Measurements from ENCODE around the gene ARID4B. TPM values are rescaled to one million over a fixed set of nuclear protein-coding genes. Genes with fewer than 3 reads are reported as not detected.

The ARID4B gene
- polyA plus RNA-seq, 2 of the 4 experiments (the other 2 are of a cell fraction): 14.9 to 16.0 TPM

DNA sequence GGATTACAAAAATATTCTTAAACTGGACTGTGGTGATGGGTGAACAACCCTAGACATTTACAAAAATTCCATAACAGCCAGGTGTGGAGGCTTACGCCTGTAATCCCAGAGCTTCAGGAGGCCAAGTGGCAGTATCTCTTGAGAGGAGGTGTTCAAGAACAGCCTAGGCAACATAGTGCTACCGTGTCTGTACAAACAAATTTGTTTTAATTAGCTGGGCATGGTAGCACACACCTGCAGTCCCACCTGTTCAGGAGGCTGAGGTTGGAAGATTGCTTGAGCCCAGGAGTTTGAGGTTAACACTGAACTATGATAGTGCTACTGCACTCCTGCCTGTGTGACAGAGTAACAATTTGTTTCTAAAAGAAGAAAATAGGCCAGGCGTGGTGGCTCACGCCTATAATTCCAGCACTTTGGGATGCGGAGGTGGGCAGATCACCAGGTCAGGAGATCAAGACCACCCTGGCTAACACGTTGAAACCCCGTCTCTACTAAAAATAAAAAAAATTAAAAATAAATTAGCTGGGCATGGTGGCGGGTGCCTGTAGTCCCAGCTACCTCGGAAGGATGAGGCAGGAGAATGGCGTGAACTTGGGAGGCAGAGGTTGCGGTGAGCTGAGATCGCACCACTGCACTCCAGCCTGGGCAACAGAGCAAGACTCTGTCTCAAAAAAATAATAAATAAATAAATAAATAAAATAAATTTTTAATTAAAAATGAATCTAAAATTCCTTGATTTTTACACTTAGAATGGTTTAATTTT is 37.1 kb downstream of the ARID4B start (continued):
- TF ChIP-seq EHMT2 (IDR thresholded peaks at IDR 0.05; ENCODE audit: low read depth): no peak

GRCh38 chr1:235289859-235290739 is 37.9 kb downstream of the ARID4B start:
- ChIA-PET CTCF (interaction anchor here (1.1 kb wide), 1 partner anchor 9 kb away, joined by 3 read pairs; no protein-coding TSS in a partner anchor), POLR2A (no interaction called here)
- 89% methylated on average over 12 of the region's 12 CpGs for WGBS (ENCODE audit: missing lambda C conversion rate)
- no peak overlapping the region for H3K4me3 ChIP-seq
- no peaks in the 10 kb centered on the region for H3K9me3 ChIP-seq
- DNase-seq (ENCODE audit: low read depth in 1 of 2, low spot score in 1 of 2) (no peak), FAIRE-seq (no peak), ATAC-seq (no peak)
- no peak overlapping the region for H3K4me2 ChIP-seq
- H3K4me1 ChIP-seq: peaks cover 22% of the 10 kb centered on the region; the same call in 2 of the 3 replicates
- H3K27ac ChIP-seq: no peak overlapping the region
- TF ChIP-seq GATA3 (IDR thresholded peaks at IDR 0.05; ENCODE audit: borderline replicate concordance) (no peak), CHD2 (IDR thresholded peaks at IDR 0.05; ENCODE audit: low read length, partially characterized antibody) (no peak), MAZ (IDR thresholded peaks at IDR 0.05; ENCODE audit: borderline replicate concordance, low read depth, low read length) (no peak), CEBPB (IDR thresholded peaks at IDR 0.05) (no peak), MAFK (IDR thresholded peaks at IDR 0.05; ENCODE audit: partially characterized antibody) (no peak)

- H3K4me2 ChIP-seq: no peak overlapping the region
- H3K4me1 ChIP-seq: peaks cover 20% of the 10 kb centered on the region; the same call in 2 of the 3 replicates
- WGBS (ENCODE audit: missing lambda C conversion rate): 89% methylated on average over 4 of the region's 4 CpGs
- no peak for TF ChIP-seq CBX2 (IDR thresholded peaks at IDR 0.05; ENCODE audit: borderline replicate concordance, low read depth)
- no peak for TF ChIP-seq JUNB (IDR thresholded peaks at IDR 0.05)
- TF ChIP-seq TFCP2L1 (CRISPR knock-in tag; IDR thresholded peaks at IDR 0.05): no peak
- TF ChIP-seq PHF8 (IDR thresholded peaks at IDR 0.05; ENCODE audit: borderline replicate concordance, low read depth): no peak
- TF ChIP-seq, protein P1, sequence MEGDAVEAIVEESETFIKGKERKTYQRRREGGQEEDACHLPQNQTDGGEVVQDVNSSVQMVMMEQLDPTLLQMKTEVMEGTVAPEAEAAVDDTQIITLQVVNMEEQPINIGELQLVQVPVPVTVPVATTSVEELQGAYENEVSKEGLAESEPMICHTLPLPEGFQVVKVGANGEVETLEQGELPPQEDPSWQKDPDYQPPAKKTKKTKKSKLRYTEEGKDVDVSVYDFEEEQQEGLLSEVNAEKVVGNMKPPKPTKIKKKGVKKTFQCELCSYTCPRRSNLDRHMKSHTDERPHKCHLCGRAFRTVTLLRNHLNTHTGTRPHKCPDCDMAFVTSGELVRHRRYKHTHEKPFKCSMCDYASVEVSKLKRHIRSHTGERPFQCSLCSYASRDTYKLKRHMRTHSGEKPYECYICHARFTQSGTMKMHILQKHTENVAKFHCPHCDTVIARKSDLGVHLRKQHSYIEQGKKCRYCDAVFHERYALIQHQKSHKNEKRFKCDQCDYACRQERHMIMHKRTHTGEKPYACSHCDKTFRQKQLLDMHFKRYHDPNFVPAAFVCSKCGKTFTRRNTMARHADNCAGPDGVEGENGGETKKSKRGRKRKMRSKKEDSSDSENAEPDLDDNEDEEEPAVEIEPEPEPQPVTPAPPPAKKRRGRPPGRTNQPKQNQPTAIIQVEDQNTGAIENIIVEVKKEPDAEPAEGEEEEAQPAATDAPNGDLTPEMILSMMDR (IDR thresholded peaks at IDR 0.05): no peak
- TF ChIP-seq ZFP36 (IDR thresholded peaks at IDR 0.05; ENCODE audit: borderline replicate concordance, partially characterized antibody): no peak
- no peak for TF ChIP-seq RARB (CRISPR knock-in tag; IDR thresholded peaks at IDR 0.05)
- TF ChIP-seq BHLHE40 (IDR thresholded peaks at IDR 0.05; ENCODE audit: low read depth, low read length): no peak
- TF ChIP-seq, protein P2, sequence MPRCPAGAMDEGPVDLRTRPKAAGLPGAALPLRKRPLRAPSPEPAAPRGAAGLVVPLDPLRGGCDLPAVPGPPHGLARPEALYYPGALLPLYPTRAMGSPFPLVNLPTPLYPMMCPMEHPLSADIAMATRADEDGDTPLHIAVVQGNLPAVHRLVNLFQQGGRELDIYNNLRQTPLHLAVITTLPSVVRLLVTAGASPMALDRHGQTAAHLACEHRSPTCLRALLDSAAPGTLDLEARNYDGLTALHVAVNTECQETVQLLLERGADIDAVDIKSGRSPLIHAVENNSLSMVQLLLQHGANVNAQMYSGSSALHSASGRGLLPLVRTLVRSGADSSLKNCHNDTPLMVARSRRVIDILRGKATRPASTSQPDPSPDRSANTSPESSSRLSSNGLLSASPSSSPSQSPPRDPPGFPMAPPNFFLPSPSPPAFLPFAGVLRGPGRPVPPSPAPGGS (IDR thresholded peaks at IDR 0.05): no peak
- no peak for TF ChIP-seq FOSL2 (IDR thresholded peaks at IDR 0.05)
- no peak for TF ChIP-seq FOSL2 (CRISPR knock-in tag; IDR thresholded peaks at IDR 0.05)
- TF ChIP-seq ATOH8 (CRISPR knock-in tag; IDR thresholded peaks at IDR 0.05; ENCODE audit: low read depth): no peak
- no peak for TF ChIP-seq CHD4 (IDR thresholded peaks at IDR 0.05; ENCODE audit: borderline replicate concordance)
- no peak for TF ChIP-seq FOXS1 (CRISPR knock-in tag; IDR thresholded peaks at IDR 0.05)
- no peak for TF ChIP-seq HEYL (CRISPR knock-in tag; IDR thresholded peaks at IDR 0.05)
- no peak for TF ChIP-seq ESRRA (IDR thresholded peaks at IDR 0.05; ENCODE audit: borderline replicate concordance, low read length)
- no peak for TF ChIP-seq NPAS2 (CRISPR knock-in tag; IDR thresholded peaks at IDR 0.05; ENCODE audit: borderline replicate concordance)
- no peak for TF ChIP-seq KDM1A (IDR thresholded peaks at IDR 0.05; ENCODE audit: low read depth)
- no peak for TF ChIP-seq NR3C1 (IDR thresholded peaks at IDR 0.05)
- DNase-seq (ENCODE audit: low read depth in 1 of 2, low spot score in 1 of 2) (no peak), FAIRE-seq (no peak), ATAC-seq (no peak)
- no peak overlapping the region for H3K4me3 ChIP-seq
- no peaks in the 10 kb centered on the region for H3K9me3 ChIP-seq
- CTCF ChIA-PET: no interaction called here
- no peak overlapping the region for H3K27ac ChIP-seq
- POLR2A ChIA-PET: no interaction called here
These were observed 40.6 kb downstream of the ARID4B start for GRCh38 chr1:235287208-235287882.
